ENCODE data around the gene NFIA. TPM values are rescaled to one million over a fixed set of nuclear protein-coding genes. Genes with fewer than 3 reads are reported as not detected.

Gene NFIA
- total and polyA plus RNA-seq, 9 of the 15 experiments (the other 6 are each of a cell fraction or from before 2014, with no cell fraction given) = 5.3 to 24.9 (median 9.8) TPM

DNA sequence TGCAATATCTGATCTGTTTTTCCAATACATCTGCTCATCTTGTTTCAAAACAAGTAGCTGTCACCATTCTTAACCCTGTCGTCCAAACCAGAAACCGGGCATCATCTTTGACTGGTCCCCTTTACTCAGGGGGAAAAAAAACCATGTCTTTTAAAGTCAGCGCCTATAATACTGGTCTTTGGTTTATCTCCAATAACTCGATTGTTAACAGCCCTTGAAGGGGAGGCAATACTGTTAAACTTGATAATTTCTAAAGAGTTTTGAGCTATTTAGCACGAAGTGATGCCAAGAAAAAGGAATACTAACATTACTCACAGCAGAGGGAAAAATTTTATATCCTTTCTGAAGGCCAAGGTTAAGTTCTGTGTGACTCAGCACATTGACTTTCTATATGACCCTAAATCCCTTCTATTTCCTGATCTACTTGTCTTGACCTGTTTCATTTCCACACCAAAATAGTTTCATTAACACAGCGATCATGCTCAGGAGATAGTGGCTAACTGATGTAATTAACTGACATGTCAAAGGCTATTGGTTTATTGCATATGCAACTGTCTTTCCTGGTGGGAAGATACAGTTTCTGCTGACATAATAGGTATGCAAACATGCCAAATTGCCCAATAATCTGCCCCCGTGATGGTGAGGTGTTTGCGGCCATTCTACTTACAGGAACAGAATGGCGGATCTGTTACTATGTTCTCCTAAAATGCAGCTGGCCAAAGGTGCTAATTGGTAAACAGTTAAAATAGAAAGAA is 59.1 kb downstream of the NFIA start (continued):
- TF ChIP-seq, protein P1, sequence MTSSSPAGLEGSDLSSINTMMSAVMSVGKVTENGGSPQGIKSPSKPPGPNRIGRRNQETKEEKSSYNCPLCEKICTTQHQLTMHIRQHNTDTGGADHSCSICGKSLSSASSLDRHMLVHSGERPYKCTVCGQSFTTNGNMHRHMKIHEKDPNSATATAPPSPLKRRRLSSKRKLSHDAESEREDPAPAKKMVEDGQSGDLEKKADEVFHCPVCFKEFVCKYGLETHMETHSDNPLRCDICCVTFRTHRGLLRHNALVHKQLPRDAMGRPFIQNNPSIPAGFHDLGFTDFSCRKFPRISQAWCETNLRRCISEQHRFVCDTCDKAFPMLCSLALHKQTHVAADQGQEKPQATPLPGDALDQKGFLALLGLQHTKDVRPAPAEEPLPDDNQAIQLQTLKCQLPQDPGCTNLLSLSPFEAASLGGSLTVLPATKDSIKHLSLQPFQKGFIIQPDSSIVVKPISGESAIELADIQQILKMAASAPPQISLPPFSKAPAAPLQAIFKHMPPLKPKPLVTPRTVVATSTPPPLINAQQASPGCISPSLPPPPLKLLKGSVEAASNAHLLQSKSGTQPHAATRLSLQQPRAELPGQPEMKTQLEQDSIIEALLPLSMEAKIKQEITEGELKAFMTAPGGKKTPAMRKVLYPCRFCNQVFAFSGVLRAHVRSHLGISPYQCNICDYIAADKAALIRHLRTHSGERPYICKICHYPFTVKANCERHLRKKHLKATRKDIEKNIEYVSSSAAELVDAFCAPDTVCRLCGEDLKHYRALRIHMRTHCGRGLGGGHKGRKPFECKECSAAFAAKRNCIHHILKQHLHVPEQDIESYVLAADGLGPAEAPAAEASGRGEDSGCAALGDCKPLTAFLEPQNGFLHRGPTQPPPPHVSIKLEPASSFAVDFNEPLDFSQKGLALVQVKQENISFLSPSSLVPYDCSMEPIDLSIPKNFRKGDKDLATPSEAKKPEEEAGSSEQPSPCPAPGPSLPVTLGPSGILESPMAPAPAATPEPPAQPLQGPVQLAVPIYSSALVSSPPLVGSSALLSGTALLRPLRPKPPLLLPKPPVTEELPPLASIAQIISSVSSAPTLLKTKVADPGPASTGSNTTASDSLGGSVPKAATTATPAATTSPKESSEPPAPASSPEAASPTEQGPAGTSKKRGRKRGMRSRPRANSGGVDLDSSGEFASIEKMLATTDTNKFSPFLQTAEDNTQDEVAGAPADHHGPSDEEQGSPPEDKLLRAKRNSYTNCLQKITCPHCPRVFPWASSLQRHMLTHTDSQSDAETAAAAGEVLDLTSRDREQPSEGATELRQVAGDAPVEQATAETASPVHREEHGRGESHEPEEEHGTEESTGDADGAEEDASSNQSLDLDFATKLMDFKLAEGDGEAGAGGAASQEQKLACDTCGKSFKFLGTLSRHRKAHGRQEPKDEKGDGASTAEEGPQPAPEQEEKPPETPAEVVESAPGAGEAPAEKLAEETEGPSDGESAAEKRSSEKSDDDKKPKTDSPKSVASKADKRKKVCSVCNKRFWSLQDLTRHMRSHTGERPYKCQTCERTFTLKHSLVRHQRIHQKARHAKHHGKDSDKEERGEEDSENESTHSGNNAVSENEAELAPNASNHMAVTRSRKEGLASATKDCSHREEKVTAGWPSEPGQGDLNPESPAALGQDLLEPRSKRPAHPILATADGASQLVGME (CRISPR knock-in tag; IDR thresholded peaks at IDR 0.05) = no peak
- TF ChIP-seq ZNF146 (CRISPR knock-in tag; IDR thresholded peaks at IDR 0.05; ENCODE audit: unreplicated experiment) (no peak), KLF16 (IDR thresholded peaks at IDR 0.05) (no peak), CCAR2 (IDR thresholded peaks at IDR 0.05; ENCODE audit: low read depth, low read length) (no peak), PHF8 (IDR thresholded peaks at IDR 0.05; ENCODE audit: borderline replicate concordance, low read length) (no peak), EGR1 (conservative IDR thresholded peaks at IDR 0.05) (0 out of 2 replicates have a peak, but pooled peaks have one; percentile 17), RBM17 (IDR thresholded peaks at IDR 0.05; ENCODE audit: borderline replicate concordance, low read depth, low read length) (no peak), TEAD2 (tag; IDR thresholded peaks at IDR 0.05) (no peak)
- TF ChIP-seq, protein P2, sequence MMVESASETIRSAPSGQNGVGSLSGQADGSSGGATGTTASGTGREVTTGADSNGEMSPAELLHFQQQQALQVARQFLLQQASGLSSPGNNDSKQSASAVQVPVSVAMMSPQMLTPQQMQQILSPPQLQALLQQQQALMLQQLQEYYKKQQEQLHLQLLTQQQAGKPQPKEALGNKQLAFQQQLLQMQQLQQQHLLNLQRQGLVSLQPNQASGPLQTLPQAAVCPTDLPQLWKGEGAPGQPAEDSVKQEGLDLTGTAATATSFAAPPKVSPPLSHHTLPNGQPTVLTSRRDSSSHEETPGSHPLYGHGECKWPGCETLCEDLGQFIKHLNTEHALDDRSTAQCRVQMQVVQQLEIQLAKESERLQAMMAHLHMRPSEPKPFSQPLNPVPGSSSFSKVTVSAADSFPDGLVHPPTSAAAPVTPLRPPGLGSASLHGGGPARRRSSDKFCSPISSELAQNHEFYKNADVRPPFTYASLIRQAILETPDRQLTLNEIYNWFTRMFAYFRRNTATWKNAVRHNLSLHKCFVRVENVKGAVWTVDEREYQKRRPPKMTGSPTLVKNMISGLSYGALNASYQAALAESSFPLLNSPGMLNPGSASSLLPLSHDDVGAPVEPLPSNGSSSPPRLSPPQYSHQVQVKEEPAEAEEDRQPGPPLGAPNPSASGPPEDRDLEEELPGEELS (CRISPR knock-in tag; IDR thresholded peaks at IDR 0.05; ENCODE audit: borderline replicate concordance) = no peak
- TF ChIP-seq, protein P3, sequence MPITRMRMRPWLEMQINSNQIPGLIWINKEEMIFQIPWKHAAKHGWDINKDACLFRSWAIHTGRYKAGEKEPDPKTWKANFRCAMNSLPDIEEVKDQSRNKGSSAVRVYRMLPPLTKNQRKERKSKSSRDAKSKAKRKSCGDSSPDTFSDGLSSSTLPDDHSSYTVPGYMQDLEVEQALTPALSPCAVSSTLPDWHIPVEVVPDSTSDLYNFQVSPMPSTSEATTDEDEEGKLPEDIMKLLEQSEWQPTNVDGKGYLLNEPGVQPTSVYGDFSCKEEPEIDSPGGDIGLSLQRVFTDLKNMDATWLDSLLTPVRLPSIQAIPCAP (CRISPR knock-in tag; IDR thresholded peaks at IDR 0.05; ENCODE audit: borderline replicate concordance) = no peak
- TF ChIP-seq, protein P4, sequence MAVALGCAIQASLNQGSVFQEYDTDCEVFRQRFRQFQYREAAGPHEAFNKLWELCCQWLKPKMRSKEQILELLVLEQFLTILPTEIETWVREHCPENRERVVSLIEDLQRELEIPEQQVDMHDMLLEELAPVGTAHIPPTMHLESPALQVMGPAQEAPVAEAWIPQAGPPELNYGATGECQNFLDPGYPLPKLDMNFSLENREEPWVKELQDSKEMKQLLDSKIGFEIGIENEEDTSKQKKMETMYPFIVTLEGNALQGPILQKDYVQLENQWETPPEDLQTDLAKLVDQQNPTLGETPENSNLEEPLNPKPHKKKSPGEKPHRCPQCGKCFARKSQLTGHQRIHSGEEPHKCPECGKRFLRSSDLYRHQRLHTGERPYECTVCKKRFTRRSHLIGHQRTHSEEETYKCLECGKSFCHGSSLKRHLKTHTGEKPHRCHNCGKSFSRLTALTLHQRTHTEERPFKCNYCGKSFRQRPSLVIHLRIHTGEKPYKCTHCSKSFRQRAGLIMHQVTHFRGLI (CRISPR knock-in tag; IDR thresholded peaks at IDR 0.05) = no peak
- TF ChIP-seq, protein P5, sequence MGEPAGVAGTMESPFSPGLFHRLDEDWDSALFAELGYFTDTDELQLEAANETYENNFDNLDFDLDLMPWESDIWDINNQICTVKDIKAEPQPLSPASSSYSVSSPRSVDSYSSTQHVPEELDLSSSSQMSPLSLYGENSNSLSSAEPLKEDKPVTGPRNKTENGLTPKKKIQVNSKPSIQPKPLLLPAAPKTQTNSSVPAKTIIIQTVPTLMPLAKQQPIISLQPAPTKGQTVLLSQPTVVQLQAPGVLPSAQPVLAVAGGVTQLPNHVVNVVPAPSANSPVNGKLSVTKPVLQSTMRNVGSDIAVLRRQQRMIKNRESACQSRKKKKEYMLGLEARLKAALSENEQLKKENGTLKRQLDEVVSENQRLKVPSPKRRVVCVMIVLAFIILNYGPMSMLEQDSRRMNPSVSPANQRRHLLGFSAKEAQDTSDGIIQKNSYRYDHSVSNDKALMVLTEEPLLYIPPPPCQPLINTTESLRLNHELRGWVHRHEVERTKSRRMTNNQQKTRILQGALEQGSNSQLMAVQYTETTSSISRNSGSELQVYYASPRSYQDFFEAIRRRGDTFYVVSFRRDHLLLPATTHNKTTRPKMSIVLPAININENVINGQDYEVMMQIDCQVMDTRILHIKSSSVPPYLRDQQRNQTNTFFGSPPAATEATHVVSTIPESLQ (CRISPR knock-in tag; IDR thresholded peaks at IDR 0.05) = no peak
- TF ChIP-seq, protein P6, sequence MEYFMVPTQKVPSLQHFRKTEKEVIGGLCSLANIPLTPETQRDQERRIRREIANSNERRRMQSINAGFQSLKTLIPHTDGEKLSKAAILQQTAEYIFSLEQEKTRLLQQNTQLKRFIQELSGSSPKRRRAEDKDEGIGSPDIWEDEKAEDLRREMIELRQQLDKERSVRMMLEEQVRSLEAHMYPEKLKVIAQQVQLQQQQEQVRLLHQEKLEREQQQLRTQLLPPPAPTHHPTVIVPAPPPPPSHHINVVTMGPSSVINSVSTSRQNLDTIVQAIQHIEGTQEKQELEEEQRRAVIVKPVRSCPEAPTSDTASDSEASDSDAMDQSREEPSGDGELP (CRISPR knock-in tag; IDR thresholded peaks at IDR 0.05; ENCODE audit: borderline replicate concordance) = no peak
